Suppressor macrophage (primary cell): ENCODE data around the gene ZNF497.
"Not testable (repeated sequence)": the region's sequence is repeated elsewhere in the genome, so short reads cannot be mapped to it uniquely, and the experiment has no call there.

Experiments
- DNase-seq, 4 experiments: peaks; one replicate each; pipeline ENCODE4 v3.0.0-alpha.2; 2020 to 2022
- total RNA-seq, 17 experiments: gene quantifications; one replicate each; lab custom pipeline; 2026; ENCODE audit warnings: mixed read lengths in 6 of 17, inconsistent platforms in 3 of 17; lab: John Stamatoyannopoulos, UW

Gene ZNF497
- total RNA-seq: 0 to 2.0 (median 0.17) reads per million in 17 experiments

DNA sequence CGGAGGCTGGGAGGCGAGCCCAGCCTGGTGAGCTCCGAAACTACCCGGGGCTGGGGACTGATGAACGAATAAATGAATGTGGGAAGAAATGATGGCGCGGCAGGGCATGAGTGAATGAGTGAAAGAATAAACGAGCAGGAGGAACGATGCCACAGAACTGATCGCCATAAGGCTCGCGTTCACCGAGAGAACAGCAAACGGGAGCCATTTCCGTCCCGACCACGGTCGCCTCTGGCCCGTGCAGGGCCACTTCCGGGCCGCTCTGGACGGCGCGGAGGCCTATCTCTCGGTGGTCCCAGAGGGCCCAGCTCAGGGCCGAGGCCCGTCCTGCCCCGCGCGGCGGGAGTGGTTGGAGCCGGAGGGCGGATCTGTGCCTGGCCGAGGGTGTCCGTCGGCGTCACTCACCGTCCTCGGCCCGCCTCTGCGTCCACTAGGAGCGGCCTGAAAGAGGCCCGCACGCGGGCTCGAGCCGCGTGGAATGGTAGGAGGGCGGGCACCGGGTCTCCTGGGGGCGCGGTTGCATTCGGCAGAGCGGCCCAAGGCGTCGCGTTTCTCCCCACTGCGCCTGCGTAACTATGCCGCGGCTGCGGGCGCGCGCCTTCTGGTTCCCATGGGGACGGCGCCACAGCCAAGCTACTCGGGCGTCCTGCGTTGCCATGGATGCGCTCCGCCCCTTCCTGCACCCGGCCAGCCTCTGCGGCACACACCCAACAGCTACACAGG is at the start of gene ZNF497:
Gene ZNF497 (minus strand): TSS at position 480 of the 723 bp plus-strand sequence. CDS start 5,116 bp downstream, outside the sequence.
- peak; percentile 97 to 99 (median 98) for DNase-seq

DNA sequence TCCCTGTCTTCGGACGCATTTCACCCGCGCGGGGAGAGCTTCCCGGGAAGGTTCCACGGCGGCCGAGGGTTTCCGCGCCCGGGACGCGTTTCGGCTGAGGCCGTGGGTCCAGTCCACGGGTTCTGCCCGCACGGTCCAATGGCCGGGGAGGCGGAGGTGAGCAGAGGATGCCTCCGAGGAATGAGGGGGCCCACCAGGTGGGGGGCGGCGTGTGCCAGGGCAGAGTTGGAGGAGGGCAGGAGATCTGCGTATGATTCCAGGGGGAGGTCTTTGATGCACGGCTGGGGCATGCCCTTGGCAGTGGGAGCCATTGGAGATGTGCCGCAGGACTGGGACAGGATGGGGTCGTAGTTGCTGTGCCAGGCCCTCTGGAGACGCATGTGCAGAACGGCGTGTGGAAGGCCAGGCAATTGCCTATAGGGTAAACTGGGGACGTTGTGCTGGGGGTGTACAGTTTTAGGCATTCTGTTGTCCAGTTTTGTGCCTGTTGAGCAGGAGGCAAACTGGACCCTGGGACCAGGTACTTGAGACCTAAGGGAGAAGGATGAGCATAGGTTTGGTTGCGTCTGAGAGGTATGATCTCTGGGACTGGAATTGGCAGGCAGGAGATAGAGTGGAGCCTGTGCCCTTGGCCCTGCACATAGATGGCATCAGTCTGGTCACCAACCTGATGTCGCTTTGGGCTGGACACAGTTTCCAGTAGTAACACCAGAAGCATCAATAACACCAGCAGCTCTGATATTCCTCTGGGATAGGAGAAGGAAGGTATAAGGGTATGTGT is 46.6 kb upstream of the ZNF497 start:
- peak in 3 of 4 experiments; percentile 30 to 44 (median 31) for DNase-seq

DNA sequence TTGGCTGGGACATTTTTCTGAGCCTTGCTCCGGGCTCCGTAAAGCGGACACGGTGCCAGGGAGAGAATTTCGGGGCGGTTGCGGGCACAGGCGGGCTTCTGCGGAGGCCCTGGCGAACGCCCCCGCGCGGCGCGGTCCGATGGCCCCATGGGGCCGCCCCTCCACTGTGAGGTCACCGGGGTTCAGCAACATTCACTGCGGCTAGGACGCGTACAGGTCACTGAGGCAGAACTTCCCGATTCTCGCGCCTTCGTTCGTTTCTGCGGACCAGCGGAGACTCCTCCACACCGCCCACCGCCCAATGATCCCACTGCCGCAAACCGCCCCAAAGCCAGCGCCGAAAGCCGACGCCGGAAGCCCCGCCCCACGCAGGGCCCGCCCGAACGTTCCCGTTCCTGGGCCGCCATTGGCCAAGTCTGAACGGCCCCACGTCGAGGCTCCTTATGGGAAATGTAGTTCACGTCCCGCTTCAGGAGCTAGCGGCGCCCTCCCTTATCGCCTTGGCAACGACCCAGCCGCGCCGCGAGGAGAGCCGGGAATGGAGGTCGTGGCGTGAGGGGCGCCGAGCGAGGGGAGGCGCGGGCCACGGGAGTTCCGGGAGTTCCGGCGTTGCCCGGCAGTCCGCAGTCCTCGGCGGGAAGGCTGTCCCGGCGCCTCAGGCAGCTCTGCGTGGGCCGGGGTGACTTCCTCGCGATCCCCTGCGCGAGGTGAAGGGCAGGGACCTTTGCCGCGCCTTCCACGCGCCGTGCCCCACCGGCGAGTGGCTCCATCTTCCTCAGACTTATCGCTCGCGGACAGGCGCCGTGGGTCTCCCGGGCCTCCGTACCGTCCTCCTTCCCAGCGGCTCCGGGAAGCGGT is 45.8 kb upstream of the ZNF497 start, which contains the start of gene ZNF584:
Gene ZNF584 (plus strand): TSS at position 498 of the 858 bp plus-strand sequence. CDS start 499 bp downstream, outside the sequence.
- DNase-seq: peak; percentile 96 to 98 (median 98)

DNA sequence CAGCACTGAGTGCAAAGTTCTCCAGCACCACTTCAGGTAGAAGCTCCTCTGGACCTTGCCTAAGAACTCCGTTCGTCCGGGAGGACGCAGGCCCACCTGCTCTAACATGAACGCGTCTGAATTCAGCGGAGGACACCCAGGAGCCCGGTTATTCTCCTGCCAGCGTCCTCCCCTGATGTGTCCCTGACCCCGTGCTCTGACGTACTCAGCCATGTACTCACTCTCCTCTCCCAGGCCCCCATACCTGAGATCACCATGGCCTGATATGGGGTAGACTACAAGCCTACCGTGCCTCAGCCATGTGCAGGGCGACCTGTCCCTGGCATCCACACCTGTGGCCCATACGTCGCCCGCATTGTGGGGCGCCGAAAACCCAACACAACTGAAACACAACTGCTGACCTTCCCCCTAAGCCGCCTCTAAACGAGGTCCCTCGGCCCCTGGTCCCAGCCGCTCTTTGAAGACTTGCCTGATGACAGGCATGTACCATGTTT is 45.2 kb upstream of the ZNF497 start:
- peak in 2 of 4 experiments; percentile 17 to 26 for DNase-seq

DNA sequence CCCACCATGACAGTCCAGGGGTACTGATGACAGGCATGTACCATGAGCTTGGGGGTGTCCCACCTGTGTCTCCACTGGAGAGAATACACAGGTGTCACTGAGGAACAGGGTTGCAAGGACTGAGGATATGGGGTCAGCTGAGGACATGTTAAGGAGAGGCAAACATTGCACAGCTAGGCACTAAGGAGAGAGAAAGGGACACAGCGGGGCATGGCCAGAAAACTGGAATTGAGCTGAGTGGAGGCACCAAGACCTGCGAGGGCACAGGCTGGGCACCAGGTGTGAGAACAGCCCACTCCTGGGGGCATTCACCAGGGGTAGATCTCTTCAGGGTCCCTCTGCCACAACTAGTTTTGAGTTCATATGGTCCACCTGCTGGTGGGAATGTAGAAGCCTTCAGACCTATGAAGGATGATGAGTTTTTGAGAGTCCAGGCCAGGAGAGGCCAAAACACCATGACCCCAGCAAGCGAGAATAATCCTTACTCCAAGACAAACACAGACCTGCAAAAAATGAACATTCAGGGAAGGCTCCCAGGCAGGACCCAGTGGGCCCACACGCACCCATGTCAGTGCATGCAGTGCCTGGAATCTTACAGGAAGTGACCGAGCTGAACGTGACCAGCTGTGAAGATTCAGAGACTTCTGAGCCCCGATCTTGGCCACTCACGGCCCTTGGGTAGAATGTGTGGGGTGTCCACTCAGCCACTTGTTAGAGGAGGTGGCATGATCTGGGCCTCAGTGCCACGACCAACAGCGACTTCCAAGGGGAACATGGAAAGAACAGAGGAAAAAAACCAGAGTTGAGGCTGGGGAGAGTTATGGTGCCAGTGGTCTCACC is 44.5 kb upstream of the ZNF497 start:
- DNase-seq: peak in 3 of 4 experiments; percentile 11 to 41 (median 31)

DNA sequence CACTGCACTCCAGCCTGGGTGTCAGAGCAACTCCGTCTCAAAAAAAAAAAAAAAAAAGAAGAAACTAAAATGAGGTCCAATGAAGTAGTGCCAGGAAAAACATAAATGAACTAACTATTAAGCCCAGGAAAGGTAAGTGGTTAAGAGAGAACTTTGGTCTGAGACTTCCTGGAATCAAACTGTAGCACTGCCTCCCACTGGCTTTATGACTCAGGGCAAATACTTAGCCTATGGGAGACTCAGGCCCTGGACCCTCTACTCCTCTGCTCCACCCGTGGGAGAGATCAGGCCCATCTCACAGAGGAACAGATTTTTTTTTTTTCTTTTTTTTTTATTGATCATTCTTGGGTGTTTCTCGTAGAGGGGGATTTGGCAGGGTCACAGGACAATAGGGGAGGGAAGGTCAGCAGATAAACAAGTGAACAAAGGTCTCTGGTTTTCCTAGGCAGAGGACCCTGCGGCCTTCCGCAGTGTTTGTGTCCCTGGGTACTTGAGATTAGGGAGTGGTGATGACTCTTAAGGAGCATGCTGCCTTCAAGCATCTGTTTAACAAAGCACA is 41.4 kb upstream of the ZNF497 start:
- DNase-seq: not testable (repeated sequence)

DNA sequence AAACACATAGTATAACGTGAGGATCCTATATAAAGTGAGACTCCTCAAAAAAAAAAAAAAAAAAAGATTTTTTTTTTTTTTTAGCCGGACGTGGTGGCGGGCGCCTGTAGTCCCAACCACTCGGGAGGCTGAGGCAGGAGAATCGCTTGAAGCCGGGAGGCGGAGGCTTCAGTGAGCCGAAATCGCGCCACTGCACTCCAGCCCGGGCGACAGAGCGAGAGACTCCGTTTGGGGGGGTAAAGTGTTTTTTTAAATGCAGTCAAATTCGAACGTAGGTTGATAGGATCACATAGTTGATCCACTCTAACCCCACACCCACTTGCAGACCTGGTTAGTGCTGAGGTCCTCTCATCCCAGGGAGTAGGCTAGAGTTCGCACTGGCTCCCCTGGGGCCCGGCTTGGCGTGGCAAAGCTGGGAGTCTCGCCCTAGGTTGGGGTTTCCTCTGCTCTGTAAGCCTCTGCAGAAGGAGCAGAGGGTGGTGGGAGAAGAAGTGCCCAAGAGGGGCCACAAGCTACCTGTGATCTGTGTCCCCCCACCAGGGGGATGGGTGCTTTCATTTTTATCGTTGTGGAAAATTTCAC is 39.4 kb upstream of the ZNF497 start:
- no peak for DNase-seq

DNA sequence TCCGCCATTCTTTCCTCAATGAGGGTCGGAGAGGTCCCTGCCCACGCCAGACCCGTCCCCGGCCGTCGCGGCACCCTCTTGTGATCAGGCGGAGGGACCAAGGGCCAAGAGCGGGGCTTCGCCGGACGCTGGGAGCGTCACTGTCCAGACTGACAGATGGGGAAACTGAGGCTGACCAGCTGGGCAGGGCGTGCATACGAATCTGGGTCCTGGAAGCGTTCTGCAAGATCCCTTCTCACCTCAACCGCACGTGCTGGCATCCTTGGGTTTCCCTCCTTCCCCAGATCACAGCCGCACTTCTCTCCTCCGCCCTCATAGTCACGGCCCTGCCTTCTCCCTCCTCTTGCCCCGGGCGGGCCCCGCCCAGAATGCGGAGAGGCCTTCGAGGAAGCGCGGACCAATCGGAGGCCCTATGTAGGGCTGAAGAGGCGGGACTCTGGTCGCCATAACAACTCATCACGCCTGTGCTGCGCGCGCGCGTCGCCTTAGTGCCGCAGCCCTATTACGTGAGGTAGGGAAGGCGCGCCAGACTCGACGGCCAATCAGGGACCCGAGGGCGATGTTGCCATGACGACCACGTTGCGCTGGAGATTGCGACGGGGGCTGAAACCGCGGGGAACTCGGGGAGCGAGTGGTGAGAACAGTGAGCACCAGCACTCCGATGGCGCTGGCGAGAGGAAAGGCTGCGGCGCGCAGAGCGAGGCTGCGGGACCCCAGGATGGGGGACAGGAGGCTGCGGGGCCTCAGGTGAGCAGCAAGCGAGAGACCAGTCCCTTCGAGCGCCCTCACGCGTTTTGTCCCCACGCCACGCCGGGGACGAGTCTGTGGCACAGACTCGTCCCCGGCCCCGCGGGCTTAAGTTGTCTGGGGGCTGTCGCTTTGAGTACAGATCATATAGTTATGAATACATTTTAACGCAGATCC is 38.6 kb upstream of the ZNF497 start:
- DNase-seq: peak; percentile 100

DNA sequence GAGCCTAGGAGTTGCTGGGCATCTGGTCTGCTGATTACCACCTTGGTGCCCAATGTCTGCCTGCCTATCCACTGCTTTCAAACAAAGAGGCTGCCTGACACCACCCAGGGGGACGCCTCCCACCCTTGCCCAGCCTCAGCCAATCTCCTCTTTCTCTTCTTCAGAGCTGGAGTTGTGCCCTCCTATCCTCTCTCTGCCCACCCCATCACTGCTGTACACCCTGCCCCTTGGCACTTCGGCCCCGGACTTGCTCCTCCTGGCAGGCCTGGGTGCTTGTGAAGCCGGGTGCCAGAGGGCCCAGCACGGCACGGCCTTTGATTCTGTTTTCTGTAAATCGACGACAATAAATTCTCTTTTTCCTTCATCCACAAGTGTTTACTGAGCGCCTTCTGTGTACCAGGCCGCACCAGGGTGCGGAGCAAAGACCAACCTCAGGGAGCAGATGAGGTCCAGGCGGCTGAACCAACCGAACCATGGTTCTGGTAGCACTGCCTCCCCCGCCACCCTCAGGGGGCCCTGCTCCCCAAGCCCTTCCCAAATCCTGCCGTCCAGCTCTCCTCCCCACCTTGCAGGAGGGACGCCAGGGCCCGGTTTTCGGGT is 37.9 kb upstream of the ZNF497 start:
- no peak for DNase-seq

DNA sequence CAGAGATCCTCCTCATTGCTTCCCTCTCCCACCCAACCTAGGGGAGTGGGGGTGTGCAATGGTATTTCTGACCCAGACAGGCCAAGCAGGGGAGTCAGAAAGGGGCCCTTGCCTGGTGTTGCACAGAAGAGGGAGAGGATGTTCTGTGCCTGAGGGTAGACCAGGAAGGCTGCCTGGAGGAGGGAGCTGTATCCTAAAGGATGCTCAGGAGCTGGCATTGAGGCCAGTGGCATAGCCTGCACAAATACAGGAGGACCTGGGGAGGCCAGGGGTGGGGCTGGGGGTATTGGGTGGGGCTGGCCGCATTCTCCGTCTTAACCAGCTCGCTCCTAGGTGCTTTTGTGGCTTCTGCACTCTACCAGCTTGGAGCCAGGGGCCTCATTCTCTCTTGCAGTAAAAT is 37.4 kb upstream of the ZNF497 start:
- DNase-seq: no peak

DNA sequence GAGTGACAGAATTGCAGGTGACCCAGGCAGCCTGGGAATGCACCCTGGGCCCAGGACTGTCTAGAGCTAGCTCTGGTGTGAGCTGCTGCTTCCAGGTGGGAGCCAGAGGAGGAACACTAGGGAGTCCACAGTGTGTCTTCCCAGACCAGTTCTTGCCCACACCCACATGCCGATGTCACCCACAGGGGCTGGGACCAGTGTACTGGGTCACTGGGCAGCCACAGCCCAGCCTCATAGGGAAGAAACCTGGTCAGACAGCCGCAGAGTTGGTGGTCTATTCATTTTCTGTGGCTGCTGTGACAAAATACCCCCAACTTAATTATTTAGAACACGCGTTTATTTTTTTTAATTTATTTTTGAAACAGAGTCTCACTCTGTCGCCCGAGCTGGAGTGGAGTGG is 36.0 kb upstream of the ZNF497 start:
- DNase-seq: no peak

DNA sequence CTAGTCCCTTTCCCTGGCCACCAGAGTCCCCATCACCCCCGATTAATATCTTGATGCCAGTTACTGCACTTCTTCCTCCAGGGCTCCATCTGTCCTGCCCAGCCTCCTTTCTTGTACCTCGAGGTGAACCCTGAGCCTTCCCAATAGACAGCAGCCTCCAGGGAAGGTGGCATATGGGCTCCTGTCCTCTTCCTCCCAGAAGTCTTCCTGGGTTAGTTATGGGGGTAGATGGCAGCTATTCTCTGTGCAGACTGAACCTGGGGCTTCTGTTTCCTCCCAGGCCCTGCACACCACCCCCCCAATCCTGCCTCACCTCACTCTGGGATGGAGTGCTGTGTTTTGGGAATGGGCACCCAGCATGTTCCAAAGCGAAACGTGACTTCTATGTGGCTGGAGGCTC is 35.5 kb upstream of the ZNF497 start:
- no peak for DNase-seq

DNA sequence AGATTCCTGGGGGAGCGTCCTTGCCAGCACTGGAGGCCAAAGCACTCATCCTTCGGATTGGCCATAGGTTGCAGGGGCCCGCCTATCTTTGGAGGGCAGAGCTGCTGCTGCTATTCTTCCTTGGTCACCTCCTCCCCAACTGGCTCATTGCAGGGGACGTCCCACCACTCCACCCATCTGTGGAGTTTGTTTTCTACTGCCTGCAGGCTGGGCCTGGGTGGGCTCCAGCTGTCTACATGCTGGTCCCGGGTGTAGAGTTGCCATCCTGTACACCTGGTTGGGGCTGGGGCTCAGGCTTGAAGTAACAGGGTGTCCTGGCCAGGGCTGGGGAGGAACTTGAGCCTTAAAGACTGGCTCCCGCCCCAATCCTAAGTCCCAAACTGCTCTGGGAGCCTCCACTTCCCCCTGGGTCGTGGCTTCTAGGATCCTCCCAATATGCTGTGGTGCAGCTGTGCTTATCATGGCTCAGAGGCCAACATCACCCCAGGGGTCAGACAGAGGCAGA is 35.0 kb upstream of the ZNF497 start:
- no peak for DNase-seq

DNA sequence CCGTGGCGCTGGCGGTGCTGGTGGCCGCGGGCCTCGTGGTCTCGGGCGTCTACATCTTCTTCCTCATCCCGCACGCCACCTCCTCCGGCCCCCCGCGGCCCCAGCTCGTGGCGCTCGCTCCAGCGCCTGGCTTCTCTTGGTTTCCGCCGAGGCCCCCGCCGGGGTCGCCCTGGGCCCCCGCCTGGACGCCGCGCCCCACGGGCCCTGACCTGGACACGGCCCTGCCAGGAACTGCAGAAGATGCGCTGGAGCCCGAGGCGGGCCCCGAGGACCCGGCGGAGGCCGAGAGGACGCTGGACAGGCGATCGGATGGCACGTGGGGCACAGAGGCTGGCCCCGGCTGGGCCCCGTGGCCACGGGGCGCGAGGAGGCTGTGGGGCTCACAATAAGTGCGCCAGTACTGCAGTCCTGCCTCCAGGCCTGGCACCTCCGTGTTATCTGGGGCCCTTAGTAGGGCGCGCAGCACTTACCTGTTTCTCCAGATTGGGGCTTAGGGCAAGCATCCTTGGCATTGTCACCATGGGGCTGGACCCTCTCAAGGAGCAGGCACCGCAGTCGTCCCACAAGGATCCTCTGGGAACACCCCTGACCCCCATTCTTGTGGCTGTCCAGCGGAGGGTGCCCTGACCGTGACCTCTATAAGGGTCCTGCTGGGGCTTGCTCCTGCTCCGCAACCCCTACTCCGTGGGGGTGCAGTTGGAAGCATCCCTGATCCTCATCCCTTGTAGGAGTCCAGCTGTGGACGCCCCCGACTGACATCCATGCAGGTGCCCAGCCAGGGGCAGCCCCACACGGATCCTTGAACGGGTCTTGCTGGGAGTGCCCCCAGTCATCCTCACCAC is 34.4 kb upstream of the ZNF497 start:
- DNase-seq: no peak

DNA sequence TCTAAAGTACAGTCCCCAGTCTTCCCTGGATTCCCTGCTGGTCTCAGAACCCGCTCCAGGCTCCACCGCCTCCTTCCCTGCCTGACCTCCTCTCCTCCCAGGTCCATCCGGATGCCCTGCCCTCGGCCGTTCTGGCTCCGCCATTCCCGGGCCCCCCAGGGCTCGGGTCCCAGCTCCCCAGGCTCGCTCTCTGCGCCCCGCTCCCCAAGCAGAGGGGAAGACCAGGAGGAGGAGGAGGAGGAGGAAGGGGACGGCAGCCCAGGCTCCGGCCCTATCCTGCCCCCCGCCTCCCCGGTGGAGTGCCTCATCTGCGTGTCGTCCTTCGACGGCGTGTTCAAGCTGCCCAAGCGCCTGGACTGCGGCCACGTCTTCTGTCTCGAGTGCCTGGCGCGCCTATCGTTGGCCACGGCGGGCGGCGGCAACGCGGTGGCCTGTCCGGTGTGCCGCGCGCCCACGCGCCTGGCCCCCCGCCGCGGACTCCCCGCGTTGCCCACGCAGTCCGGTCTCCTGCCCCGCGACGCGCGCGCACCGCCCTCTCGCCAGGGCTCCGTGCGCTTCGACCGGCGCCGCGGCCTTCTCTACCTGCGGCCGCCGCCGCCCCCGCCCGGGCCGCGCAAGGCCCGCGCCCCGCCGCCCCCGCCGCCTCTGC is 33.6 kb upstream of the ZNF497 start:
- peak in 1 of 4 experiments; percentile 18 for DNase-seq

DNA sequence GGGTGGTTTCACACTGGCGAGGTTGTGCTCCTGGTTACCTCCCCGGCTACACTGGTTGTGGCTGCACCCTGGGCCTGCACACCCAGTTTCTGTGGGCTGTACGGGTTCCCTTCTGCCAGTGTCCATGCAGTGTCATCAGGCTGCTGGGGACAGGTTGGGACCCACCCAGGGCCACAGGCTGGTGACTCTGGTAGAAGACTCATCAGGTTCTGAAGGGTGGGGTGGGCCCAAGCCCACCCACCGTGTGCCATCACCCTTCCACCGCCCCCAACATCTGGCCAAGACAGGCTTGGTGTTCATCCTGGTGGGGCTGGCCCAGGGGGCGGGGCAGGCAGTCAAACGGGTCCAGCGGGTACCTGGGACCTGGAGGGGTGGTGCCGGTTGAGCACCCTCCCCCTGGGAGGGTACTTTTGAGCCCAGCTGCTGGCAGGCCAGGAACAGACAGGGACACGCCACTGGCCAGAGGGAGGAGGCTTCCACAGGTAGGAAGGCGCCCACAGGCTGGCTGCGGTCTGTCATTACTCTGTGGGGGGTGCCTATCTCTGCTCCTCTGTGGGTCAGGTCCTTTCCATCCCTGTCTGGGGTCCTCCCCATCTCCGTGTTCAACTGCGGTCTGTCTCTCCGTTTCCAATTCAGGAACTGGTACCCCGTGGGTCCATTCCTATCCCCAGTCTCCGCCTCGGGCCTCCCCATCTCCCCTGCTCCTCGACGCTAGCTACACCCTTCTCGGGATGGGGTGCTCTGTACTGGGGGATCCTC is 32.8 kb upstream of the ZNF497 start, which contains the start of gene RNF225:
Gene RNF225 (plus strand): TSS at position 437 of the 759 bp plus-strand sequence. CDS start 434 bp downstream, outside the sequence.
- no peak for DNase-seq
